Cardiac muscle cell (in vitro differentiated cells and primary cell): ENCODE measurements around the gene CCL5. TPM values are rescaled to one million over a fixed set of nuclear protein-coding genes. Genes with fewer than 3 reads are reported as not detected.

Experiments
- DNase-seq, 2 donors: peaks; one replicate each; pipeline versions ENCODE4 v3.0.0 to v3.0.0-alpha.2; 2010 to 2017; ENCODE audit warnings: low read depth in 1 of 2, low spot score in 1 of 2
- H3K27ac ChIP-seq: fragments of 200-600 bp; sonication (generic); 2 replicates; pipeline ENCODE4 v1.5.1; 2016
- H3K27me3 ChIP-seq: fragments of 200-600 bp; sonication (generic); 2 replicates; pipeline ENCODE4 v1.6.0; 2016; ENCODE audit warnings: control low read depth
- H3K36me3 ChIP-seq: fragments of 200-600 bp; sonication (generic); 2 replicates; pipeline ENCODE4 v1.5.1; 2016; ENCODE audit warnings: control low read depth
- H3K4me1 ChIP-seq: fragments of 200-600 bp; sonication (generic); 2 replicates; pipeline ENCODE4 v1.8.1; 2017; ENCODE audit warnings: low read depth, mild to moderate bottlenecking, mixed run types
- H3K4me3 ChIP-seq: fragments of 200-600 bp; sonication (generic); 2 replicates; pipeline ENCODE4 v1.5.1; 2016; ENCODE audit warnings: mild to moderate bottlenecking
- H3K9me3 ChIP-seq: fragments of 200-600 bp; sonication (generic); 2 replicates; pipeline ENCODE4 v1.5.1; 2017; ENCODE audit warnings: low read depth, mild to moderate bottlenecking, control low read depth
- CTCF ChIP-seq: IDR thresholded peaks from 2 replicates; pipeline ENCODE4 v1.5.1; 2012; ENCODE audit warnings: low read depth, mild to moderate bottlenecking, low read length
- polyA plus RNA-seq: library from polyadenylated mRNA; unstranded; fragments of >200 nt; fragmentation: Nextera tagmentation; extraction: Ambion mirVana; gene quantifications from 2 replicates; pipeline ENCODE4 v1.2.1, GENCODE V29; 2016
- total RNA-seq: library from RNA; depleted of rRNA; stranded (reverse); fragments of >200 nt; gene quantifications from 2 replicates; pipeline ENCODE4 v1.2.3, GENCODE V29; 2016

CCL5 gene
- total and polyA plus RNA-seq, 2 experiments from 2014 or later, result 0.10 TPM; not detected in 1

GRCh38 chr17:35890774-35891155 is 10.6 kb upstream of the CCL5 start:
- Histone ChIP-seq H3K4me3 (no peak overlapping the region), H3K4me1 (peaks cover 7% of the 10 kb centered on the region), H3K9me3 (no peaks in the 10 kb centered on the region), H3K36me3 (no peaks in the 10 kb centered on the region), H3K27ac (no peak overlapping the region), H3K27me3 (no peaks in the 10 kb centered on the region)
- DNase-seq, result no peak
- no peak for TF ChIP-seq CTCF

GRCh38 chr17:35889818-35890773 is 9.9 kb upstream of the CCL5 start:
- DNase-seq, result peak; percentile 55 to 91
- Histone ChIP-seq H3K27ac (peak overlapping the region; percentile 51), H3K4me3 (no peak overlapping the region), H3K4me1 (peaks cover 7% of the 10 kb centered on the region), H3K27me3 (no peaks in the 10 kb centered on the region), H3K36me3 (no peaks in the 10 kb centered on the region), H3K9me3 (no peaks in the 10 kb centered on the region)
- TF ChIP-seq CTCF, result no peak

- no peak for TF ChIP-seq CTCF
- no peaks in the 10 kb centered on the region for H3K36me3 ChIP-seq
- H3K27ac ChIP-seq, result no peak overlapping the region
- no peaks in the 10 kb centered on the region for H3K9me3 ChIP-seq
- peaks cover 7% of the 10 kb centered on the region for H3K4me1 ChIP-seq
- H3K4me3 ChIP-seq, result no peak overlapping the region
- no peak for DNase-seq
- H3K27me3 ChIP-seq, result no peaks in the 10 kb centered on the region
Measured at GRCh38 chr17:35889241-35889640, 9.1 kb upstream of the CCL5 start.

- no peak for DNase-seq
- Histone ChIP-seq H3K27me3 (no peaks in the 10 kb centered on the region), H3K36me3 (no peaks in the 10 kb centered on the region), H3K4me1 (peaks cover 7% of the 10 kb centered on the region), H3K27ac (no peak overlapping the region), H3K9me3 (no peaks in the 10 kb centered on the region), H3K4me3 (no peak overlapping the region)
- no peak for TF ChIP-seq CTCF
Measured at GRCh38 chr17:35878361-35878760, 1.8 kb downstream of the CCL5 start.

GRCh38 chr17:35877345-35878029 is 2.7 kb downstream of the CCL5 start:
- TF ChIP-seq CTCF, result no peak
- Histone ChIP-seq H3K9me3 (no peaks in the 10 kb centered on the region), H3K4me1 (peaks cover 9% of the 10 kb centered on the region), H3K27ac (no peak overlapping the region), H3K4me3 (no peak overlapping the region), H3K36me3 (no peaks in the 10 kb centered on the region), H3K27me3 (no peaks in the 10 kb centered on the region)
- no peak for DNase-seq
